IMR-90 (cell line): ENCODE data around the gene AMOTL1. TPM values are rescaled to one million over a fixed set of nuclear protein-coding genes. Genes with fewer than 3 reads are reported as not detected.

Experiments
- ATAC-seq: fragments of 200-7000 bp; cut with Tn5 transposase; 2 replicates; pipeline ENCODE4 v1.9.1; 2020; ENCODE audit warnings: low read depth, mild to moderate bottlenecking, moderate library complexity
- BruUV-seq: library from RNA; stranded (reverse); fragments of 400-500 nt; replicated peaks from 2 replicates; lab custom pipeline; 2021; lab: Mats Ljungman, UMichigan
- CTCF ChIA-PET: fragments of 300-600 bp; formaldehyde crosslinking; extraction: SDS; loops from one replicate; lab custom pipeline; 2021; ENCODE audit warnings: antibody characterized with exemption; lab: Yijun Ruan, JAX
- POLR2A ChIA-PET: fragments of 300-600 bp; sonication (Branson Sonifier 250); formaldehyde crosslinking; loops from one replicate; lab custom pipeline; 2022; ENCODE audit warnings: antibody characterized with exemption; ENCODE audit not compliant: unreplicated experiment; lab: Charles Lee
- DNase-seq: peaks from one replicate; pipeline ENCODE4 v3.0.0; 2013
- H2AFZ ChIP-seq: replicated peaks from 2 replicates; pipeline ENCODE3; 2013; ENCODE audit warnings: low read length, mild to moderate bottlenecking; ENCODE audit not compliant: poor library complexity
- H2AK5ac ChIP-seq: 2 replicates; pipeline ENCODE4 v1.6.1; 2013; ENCODE audit warnings: low read depth, low read length, inconsistent platforms
- H2AK9ac ChIP-seq: replicated peaks from 2 replicates; pipeline ENCODE3; 2013; ENCODE audit warnings: mild to moderate bottlenecking, low read depth, low read length, moderate library complexity; ENCODE audit not compliant: poor library complexity
- H2BK120ac ChIP-seq: 2 replicates; pipeline ENCODE4 v1.6.1; 2013; ENCODE audit warnings: low read depth, low read length, inconsistent platforms
- H2BK15ac ChIP-seq: 3 replicates; pipeline ENCODE4 v1.6.1; 2013; ENCODE audit warnings: low read depth, low read length, inconsistent platforms
- H2BK20ac ChIP-seq: 2 replicates; pipeline ENCODE4 v1.6.1; 2013; ENCODE audit warnings: low read depth, mild to moderate bottlenecking, inconsistent platforms, low read length, moderate library complexity
- H2BK5ac ChIP-seq: 2 replicates; pipeline ENCODE4 v1.6.1; 2013; ENCODE audit warnings: mild to moderate bottlenecking, low read depth, low read length, inconsistent platforms; ENCODE audit not compliant: poor library complexity, severe bottlenecking
- H3K14ac ChIP-seq: replicated peaks from 2 replicates; pipeline ENCODE4 v1.6.1; 2013; ENCODE audit warnings: low read depth, low read length, inconsistent platforms
- H3K18ac ChIP-seq: 2 replicates; pipeline ENCODE4 v1.6.1; 2013; ENCODE audit warnings: low read depth, low read length, control low read depth
- H3K23ac ChIP-seq: 2 replicates; pipeline ENCODE4 v1.6.1; 2013; ENCODE audit warnings: low read depth, low read length, inconsistent platforms
- H3K27ac ChIP-seq: 2 replicates; pipeline ENCODE4 v1.5.1; 2013; ENCODE audit warnings: mild to moderate bottlenecking, control low read depth, low read length; ENCODE audit not compliant: insufficient read depth
- H3K27me3 ChIP-seq: 2 replicates; pipeline ENCODE4 v1.6.1; 2013; ENCODE audit warnings: low read length; ENCODE audit not compliant: control insufficient read depth, insufficient read depth
- H3K36me3 ChIP-seq: 2 replicates; pipeline ENCODE4 v1.6.1; 2013; ENCODE audit warnings: low read length, mixed read lengths; ENCODE audit not compliant: control insufficient read depth, insufficient read depth
- H3K4ac ChIP-seq: 2 replicates; pipeline ENCODE4 v1.6.1; 2013; ENCODE audit warnings: low read depth, low read length, inconsistent platforms
- H3K4me1 ChIP-seq: 2 replicates; pipeline ENCODE4 v1.6.1; 2013; ENCODE audit warnings: low read length, mixed read lengths; ENCODE audit not compliant: control insufficient read depth, insufficient read depth
- H3K4me2 ChIP-seq: 2 replicates; pipeline ENCODE4 v1.6.1; 2013; ENCODE audit warnings: low read depth, mild to moderate bottlenecking, control low read depth, low read length, moderate library complexity
- H3K4me3 ChIP-seq: 2 replicates; pipeline ENCODE4 v1.5.1; 2013; ENCODE audit warnings: low read depth, mild to moderate bottlenecking, control low read depth, low read length, moderate library complexity; ENCODE audit not compliant: insufficient read depth
- H3K56ac ChIP-seq: 2 replicates; pipeline ENCODE4 v1.6.1; 2013; ENCODE audit warnings: low read length, inconsistent platforms; ENCODE audit not compliant: insufficient read depth; ENCODE audit errors: extremely low read depth
- H3K79me1 ChIP-seq, 2 experiments: 2 replicates each; pipeline ENCODE4 v1.6.1; 2013; ENCODE audit warnings: low read length in 2 of 2, inconsistent platforms in 1 of 2, low read depth in 1 of 2
- H3K9ac ChIP-seq: 2 replicates; pipeline ENCODE4 v1.6.1; 2013; ENCODE audit warnings: low read depth, low read length, control low read depth
- H3K9me1 ChIP-seq: 2 replicates; pipeline ENCODE4 v1.6.1; 2013; ENCODE audit warnings: low read length, inconsistent platforms; ENCODE audit not compliant: insufficient read depth
- H3K9me3 ChIP-seq: 2 replicates; pipeline ENCODE4 v1.6.1; 2013; ENCODE audit warnings: low read length; ENCODE audit not compliant: control insufficient read depth, insufficient read depth
- H4K20me1 ChIP-seq: 2 replicates; pipeline ENCODE4 v1.6.1; 2013; ENCODE audit warnings: low read length, inconsistent platforms; ENCODE audit not compliant: insufficient read depth
- H4K5ac ChIP-seq: 2 replicates; pipeline ENCODE4 v1.6.1; 2013; ENCODE audit warnings: mild to moderate bottlenecking, low read depth, low read length, control low read depth
- H4K8ac ChIP-seq, 2 experiments: 2 replicates each; pipeline ENCODE4 v1.6.1; 2013; ENCODE audit warnings: low read depth in 2 of 2, low read length in 2 of 2, control low read depth in 1 of 2, inconsistent platforms in 1 of 2
- H4K91ac ChIP-seq: 2 replicates; pipeline ENCODE4 v1.6.1; 2013; ENCODE audit warnings: low read depth, low read length, inconsistent platforms; ENCODE audit not compliant: insufficient read depth
- BHLHE40 ChIP-seq: fragments of 150-350 bp; IDR thresholded peaks from 2 replicates; pipeline ENCODE4 v1.6.1; 2016; ENCODE audit warnings: mild to moderate bottlenecking, low read depth, low read length
- CEBPB ChIP-seq: IDR thresholded peaks from 2 replicates; pipeline ENCODE4 v1.6.1; 2012; ENCODE audit warnings: low read depth, low read length, improper control_type of control experiment
- CHD1 ChIP-seq: IDR thresholded peaks from 2 replicates; pipeline ENCODE4 v1.6.1; 2012; ENCODE audit warnings: low read depth, low read length, improper control_type of control experiment
- CTCF ChIP-seq: conservative IDR thresholded peaks from 2 replicates; pipeline ENCODE4 v1.5.1; 2012; ENCODE audit warnings: mild to moderate bottlenecking, low read depth, low read length, improper control_type of control experiment
- ELK1 ChIP-seq: fragments of 150-350 bp; IDR thresholded peaks from 2 replicates; pipeline ENCODE4 v1.6.1; 2016; ENCODE audit warnings: low read depth, mild to moderate bottlenecking, low read length, moderate library complexity, borderline replicate concordance
- FOS ChIP-seq: fragments of 150-350 bp; IDR thresholded peaks from 2 replicates; pipeline ENCODE4 v1.6.1; 2016; ENCODE audit warnings: low read depth, low read length
- MAFK ChIP-seq: IDR thresholded peaks from 2 replicates; pipeline ENCODE4 v1.6.1; 2012; ENCODE audit warnings: low read depth, low read length, improper control_type of control experiment
- MAZ ChIP-seq: IDR thresholded peaks from 2 replicates; pipeline ENCODE4 v1.6.1; 2012; ENCODE audit warnings: low read depth, mild to moderate bottlenecking, low read length, improper control_type of control experiment, moderate library complexity, borderline replicate concordance
- MXI1 ChIP-seq: IDR thresholded peaks from 2 replicates; pipeline ENCODE4 v1.6.1; 2012; ENCODE audit warnings: low read depth, mild to moderate bottlenecking, low read length, moderate library complexity, borderline replicate concordance
- NFE2L2 ChIP-seq: fragments of 150-350 bp; IDR thresholded peaks from 2 replicates; pipeline ENCODE4 v1.6.1; 2016; ENCODE audit warnings: low read depth, mild to moderate bottlenecking, low read length
- POLR2A ChIP-seq: IDR thresholded peaks from 2 replicates; pipeline ENCODE4 v1.6.1; 2012; ENCODE audit warnings: mild to moderate bottlenecking, low read depth, low read length
- RAD21 ChIP-seq: IDR thresholded peaks from 2 replicates; pipeline ENCODE4 v1.6.1; 2012; ENCODE audit warnings: low read length, improper control_type of control experiment
- RCOR1 ChIP-seq: IDR thresholded peaks from 2 replicates; pipeline ENCODE4 v1.6.1; 2012; ENCODE audit warnings: mild to moderate bottlenecking, low read length, improper control_type of control experiment; ENCODE audit not compliant: insufficient replicate concordance
- RFX5 ChIP-seq: IDR thresholded peaks from 2 replicates; pipeline ENCODE4 v1.8.0; 2012; ENCODE audit warnings: low read depth, mild to moderate bottlenecking, low read length, moderate library complexity
- SMC3 ChIP-seq: fragments of 150-350 bp; IDR thresholded peaks from 2 replicates; pipeline ENCODE4 v1.6.1; 2016; ENCODE audit warnings: low read depth, mild to moderate bottlenecking, antibody characterized with exemption, low read length, moderate library complexity
- USF2 ChIP-seq: fragments of 150-350 bp; IDR thresholded peaks from 2 replicates; pipeline ENCODE4 v1.6.1; 2017; ENCODE audit warnings: mild to moderate bottlenecking, antibody characterized with exemption, low read length, low read depth
- WGBS, 2 experiments: methylation state at CpG; one replicate each; pipeline versions ENCODE4 v1.1.5 to v1.1.7; 2013; ENCODE audit warnings: missing lambda C conversion rate in 2 of 2; ENCODE audit not compliant: insufficient read length in 1 of 2; ENCODE audit errors: extremely low coverage in 2 of 2; 5-methylcytosine and 5-hydroxymethylcytosine counted together
- dilution Hi-C: fragments of 300-500 bp; cut with HindIII; formaldehyde crosslinking; loops from one replicate; pipeline ENCODE4 v1.14.3; 2018; ENCODE audit warnings: low sequenced_read_pairs; ENCODE audit not compliant: unreplicated experiment
- in situ Hi-C: fragments of 300-500 bp; cut with MboI; formaldehyde crosslinking; loops from 3 replicates; pipeline ENCODE4 v1.14.3; 2019; ENCODE audit warnings: low sequenced_read_pairs, inconsistent platforms, mixed read lengths
- intact Hi-C: fragments of 100-400 bp; cut with micrococcal nuclease; formaldehyde crosslinking; loops from 2 replicates; pipeline ENCODE4 v1.10.0; 2022
- polyA plus RNA-seq, 3 experiments: library from polyadenylated mRNA; depleted of rRNA; stranded (reverse); fragments of >200 nt; gene quantifications; 2 replicates each; pipeline ENCODE4 v1.2.3, GENCODE V29; 2012; ENCODE audit warnings: low replicate concordance in 1 of 3
- total RNA-seq: library from RNA; depleted of rRNA; stranded (reverse); fragments of >200 nt; gene quantifications from 2 replicates; pipeline ENCODE4 v1.2.3, GENCODE V29; 2012

AMOTL1 gene
- total and polyA plus RNA-seq, 2 of the 4 experiments (the other 2 are of a cell fraction): 18.6 to 49.5 TPM

DNA sequence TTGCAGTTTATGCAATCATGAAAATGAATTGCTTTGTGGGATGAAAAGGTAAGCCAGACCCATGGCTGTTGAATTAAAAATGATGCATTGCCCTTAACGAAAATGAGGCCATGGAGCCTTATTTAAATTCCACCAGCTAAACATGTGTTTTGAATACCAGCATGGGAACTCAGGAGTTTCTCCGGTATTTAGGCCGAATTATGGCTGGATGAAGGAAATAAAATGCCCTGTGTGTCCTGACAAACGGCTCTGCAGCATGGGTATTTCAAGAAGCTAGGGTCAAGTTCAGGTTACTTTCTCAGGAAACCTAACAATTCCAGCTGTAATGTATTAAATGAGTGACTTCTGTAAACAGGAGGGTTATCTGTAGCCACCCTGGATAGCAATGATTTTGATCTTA, 38.3 kb downstream of the AMOTL1 start:
- no peak for ATAC-seq
- peak overlapping the region; percentile 24; the same call in 1 of the 2 replicates for H3K4me2 ChIP-seq

More for the DNA sequence above, 38.3 kb downstream of the AMOTL1 start:
- Histone ChIP-seq H2AK5ac (no peak overlapping the region; the same call in 1 of the 2 replicates), H2AK9ac (no peak overlapping the region), H3K9me3 (no peaks in the 10 kb centered on the region), H2BK15ac (0 out of 3 replicates have a peak overlapping the region, but pooled peaks have one; percentile 53), H3K56ac (no peak overlapping the region), H3K4me1 (peaks cover 33% of the 10 kb centered on the region), H4K5ac (peak overlapping the region; percentile 1; the same call in 1 of the 2 replicates), H3K4me3 (no peak overlapping the region), H3K18ac (peak overlapping the region; percentile 67; the same call in 1 of the 2 replicates), H3K4ac (peak overlapping the region; percentile 70), H3K79me1 (peaks cover 37 to 68% of the 10 kb centered on the region in 2 experiments), H2BK5ac (peak overlapping the region; percentile 86), H4K91ac (peak overlapping the region; percentile 34; the same call in 1 of the 2 replicates), H2BK20ac (peak overlapping the region; percentile 58), H3K27ac (peak overlapping the region; percentile 9; the same call in 1 of the 2 replicates), H3K36me3 (peaks cover 18% of the 10 kb centered on the region), H3K14ac (peak overlapping the region; percentile 68; the same call in 1 of the 2 replicates), H3K9ac (no peak overlapping the region), H2BK120ac (peak overlapping the region; percentile 50), H4K8ac (peak overlapping the region in 1 of 2 experiments; percentile 10; a peak in 2 of 4 replicates), H3K23ac (peak overlapping the region; percentile 48; the same call in 1 of the 2 replicates), H3K9me1 (peaks cover 28% of the 10 kb centered on the region), H2AFZ (no peak overlapping the region), H3K27me3 (no peaks in the 10 kb centered on the region), H4K20me1 (peaks cover 12% of the 10 kb centered on the region; the same call in 1 of the 2 replicates)
- ChIA-PET POLR2A (no interaction called here), CTCF (no interaction called here)
- intact Hi-C loops (loop anchor here (5.0 kb wide), 1 partner anchor 41 kb away; no protein-coding TSS in a partner anchor), in situ Hi-C loops (no loop called here), dilution Hi-C loops (no loop called here)
- DNase-seq: no peak
- WGBS, 2 experiments: no CpG with 5 or more reads among the region's 4 CpGs
- no TSS peak for BruUV-seq
- TF ChIP-seq CTCF (no peak), USF2 (no peak), RCOR1 (no peak), ELK1 (no peak), RAD21 (no peak), POLR2A (no peak), CHD1 (no peak), RFX5 (no peak), MAZ (no peak), MXI1 (no peak), SMC3 (no peak), MAFK (no peak), NFE2L2 (no peak), FOS (no peak), BHLHE40 (no peak), CEBPB (no peak)
